OCI-LY7 (cell line): ENCODE results near the gene KIAA0232.

Source experiments
- CTCF ChIP-seq: fragments of 200-600 bp; sonication (generic); conservative IDR thresholded peaks from 2 replicates; pipeline ENCODE4 v1.5.1; 2014; ENCODE audit warnings: mild to moderate bottlenecking, antibody characterized with exemption, low read length, moderate library complexity, mixed read lengths
- EZH2phosphoT487 ChIP-seq: fragments of 200-600 bp; sonication (generic); IDR thresholded peaks from 2 replicates; pipeline ENCODE4 v1.6.1; 2018; ENCODE audit warnings: low read depth, borderline replicate concordance, mild to moderate bottlenecking, mixed run types, antibody characterized with exemption, low read length, moderate library complexity, mixed read lengths

- TF ChIP-seq CTCF (no peak), EZH2phosphoT487 (no peak)
Observed at GRCh38 chr4:6890358-6890757, 107.8 kb downstream of the KIAA0232 start.
